Nephron progenitor cell (in vitro differentiated cells): ENCODE measurements around the gene SAPCD1.
"Not testable (repeated sequence)": the region's sequence is repeated elsewhere in the genome, so short reads cannot be mapped to it uniquely, and the experiment has no call there.

Experiments
- DNase-seq: peaks from one replicate; pipeline ENCODE4 v3.0.0; 2021
- H3K27ac Mint-ChIP-seq: 2 replicates; pipeline ENCODE4 v1.8.0; 2021; ENCODE audit warnings: mild to moderate bottlenecking, moderate library complexity, mixed read lengths
- H3K27me3 Mint-ChIP-seq: 2 replicates; pipeline ENCODE4 v1.8.0; 2021; ENCODE audit warnings: mild to moderate bottlenecking, low read depth, mixed read lengths; ENCODE audit not compliant: poor library complexity
- H3K36me3 Mint-ChIP-seq: 2 replicates; pipeline ENCODE4 v1.8.0; 2021; ENCODE audit warnings: low read depth, mixed read lengths
- H3K4me1 Mint-ChIP-seq: 2 replicates; pipeline ENCODE4 v1.8.0; 2021; ENCODE audit warnings: mixed read lengths
- H3K4me3 Mint-ChIP-seq: 2 replicates; pipeline ENCODE4 v1.8.0; 2021; ENCODE audit warnings: mild to moderate bottlenecking, moderate library complexity, mixed read lengths
- H3K9me3 Mint-ChIP-seq: 2 replicates; pipeline ENCODE4 v1.8.0; 2021; ENCODE audit warnings: mild to moderate bottlenecking, moderate library complexity, mixed read lengths
- CTCF ChIP-seq: fragments of 200-600 bp; sonication (generic); IDR thresholded peaks from 2 replicates; pipeline ENCODE4 v1.5.0; 2021; ENCODE audit warnings: antibody characterized with exemption

SAPCD1 gene

GRCh38 chr6:31799781-31800180 lies 37.3 kb downstream of the SAPCD1 start:
- Mint-ChIP-seq H3K4me3 (no peak overlapping the region), H3K9me3 (no peaks in the 10 kb centered on the region), H3K4me1 (peaks cover 6% of the 10 kb centered on the region), H3K27ac (no peak overlapping the region), H3K27me3 (no peaks in the 10 kb centered on the region), H3K36me3 (peaks cover 23% of the 10 kb centered on the region)
- no peak for TF ChIP-seq CTCF
- no peak for DNase-seq

GRCh38 chr6:31801031-31801927 lies 38.8 kb downstream of the SAPCD1 start:
- not testable (repeated sequence) for H3K4me1 Mint-ChIP-seq, H3K4me3 Mint-ChIP-seq, H3K27me3 Mint-ChIP-seq, H3K27ac Mint-ChIP-seq, DNase-seq, H3K9me3 Mint-ChIP-seq
- peaks cover 23% of the 10 kb centered on the region for H3K36me3 Mint-ChIP-seq

- H3K36me3 Mint-ChIP-seq = peaks cover 14% of the 10 kb centered on the region
- H3K4me3 Mint-ChIP-seq = peak overlapping the region; percentile 97
- no peaks in the 10 kb centered on the region for H3K27me3 Mint-ChIP-seq
- H3K9me3 Mint-ChIP-seq = no peaks in the 10 kb centered on the region
- no peak for TF ChIP-seq CTCF
- H3K27ac Mint-ChIP-seq = peak overlapping the region; percentile 92
- peaks cover 20% of the 10 kb centered on the region for H3K4me1 Mint-ChIP-seq
- DNase-seq = no peak
Observed at GRCh38 chr6:31805939-31806469, 43.5 kb downstream of the SAPCD1 start.

- Mint-ChIP-seq H3K27me3 (no peaks in the 10 kb centered on the region), H3K4me3 (peak within 1 kb of the TSS; percentile 97), H3K27ac (peak within 1 kb of the TSS; percentile 92), H3K9me3 (no peaks in the 10 kb centered on the region), H3K36me3 (peaks cover 8% of the 10 kb centered on the region), H3K4me1 (peaks cover 20% of the 10 kb centered on the region)
- TF ChIP-seq CTCF = no peak
- peak; percentile 99 for DNase-seq
Observed at GRCh38 chr6:31806470-31807272, 44.2 kb downstream of the SAPCD1 start, which contains the start of gene LSM2. TSS of gene LSM2 (minus strand) at chr6:31806966. CDS start at chr6:31806757, 209 bp downstream.

- H3K27me3 Mint-ChIP-seq, H3K27ac Mint-ChIP-seq, DNase-seq, H3K4me3 Mint-ChIP-seq, H3K9me3 Mint-ChIP-seq, H3K36me3 Mint-ChIP-seq: not testable (repeated sequence)
- H3K4me1 Mint-ChIP-seq = peaks cover 22% of the 10 kb centered on the region
Observed at GRCh38 chr6:31808599-31808998, 46.1 kb downstream of the SAPCD1 start.

- H3K27me3 Mint-ChIP-seq = peaks cover 6% of the 10 kb centered on the region
- peaks cover 11% of the 10 kb centered on the region for H3K9me3 Mint-ChIP-seq
- no peak for DNase-seq
- H3K4me1 Mint-ChIP-seq = peaks cover 29% of the 10 kb centered on the region
- no peak overlapping the region for H3K27ac Mint-ChIP-seq
- no peak overlapping the region for H3K4me3 Mint-ChIP-seq
- TF ChIP-seq CTCF = no peak
- H3K36me3 Mint-ChIP-seq = peaks cover 6% of the 10 kb centered on the region
Observed at GRCh38 chr6:31811645-31812044, 49.2 kb downstream of the SAPCD1 start.
